ENCODE results near the gene ZNF428.
"Not testable (repeated sequence)": the region's sequence is repeated elsewhere in the genome, so short reads cannot be mapped to it uniquely, and the experiment has no call there.

The ZNF428 gene

GRCh38 chr19:43640424-43640757 lies 21.0 kb upstream of the ZNF428 start:
- no peak for DNase-seq (ENCODE audit: extremely low spot score)
- ChIA-PET POLR2A (no interaction called here), CTCF (no interaction called here)
- TF ChIP-seq CTBP1 (IDR thresholded peaks at IDR 0.05; ENCODE audit: borderline replicate concordance) (no peak), NFRKB (IDR thresholded peaks at IDR 0.05) (no peak), FOXM1 (IDR thresholded peaks at IDR 0.05; ENCODE audit: borderline replicate concordance) (no peak), PKNOX1 (IDR thresholded peaks at IDR 0.05) (no peak), FOXK2 (IDR thresholded peaks at IDR 0.05) (no peak), L3MBTL2 (conservative IDR thresholded peaks at IDR 0.05) (no peak), HDGF (IDR thresholded peaks at IDR 0.05; ENCODE audit: borderline replicate concordance) (no peak), ZNF384 (IDR thresholded peaks at IDR 0.05) (no peak), FOXA1 (IDR thresholded peaks at IDR 0.05) (no peak), BHLHE40 (IDR thresholded peaks at IDR 0.05; ENCODE audit: borderline replicate concordance) (no peak), LEF1 (IDR thresholded peaks at IDR 0.05; ENCODE audit: borderline replicate concordance) (no peak), SUZ12 (IDR thresholded peaks at IDR 0.05) (no peak), SP1 (IDR thresholded peaks at IDR 0.05) (no peak), ARNT (IDR thresholded peaks at IDR 0.05) (no peak), ELF4 (IDR thresholded peaks at IDR 0.05) (no peak), TARDBP (IDR thresholded peaks at IDR 0.05) (no peak)

- ChIA-PET POLR2A (no interaction called here), CTCF (no interaction called here)
- peak; percentile 72 for DNase-seq (ENCODE audit: extremely low spot score)
- TF ChIP-seq FOXA1 (IDR thresholded peaks at IDR 0.05) (no peak), ARNT (IDR thresholded peaks at IDR 0.05) (no peak), PKNOX1 (IDR thresholded peaks at IDR 0.05) (no peak), L3MBTL2 (conservative IDR thresholded peaks at IDR 0.05) (peak; percentile 97)
These were observed 20.3 kb upstream of the ZNF428 start, which contains the start of gene CADM4 for GRCh38 chr19:43639519-43640423. Gene CADM4 (minus strand): TSS chr19:43639850. CDS start chr19:43639790, 60 bp downstream.

- TF ChIP-seq SP1 (IDR thresholded peaks at IDR 0.05) (no peak), NFRKB (IDR thresholded peaks at IDR 0.05) (no peak), FOXM1 (IDR thresholded peaks at IDR 0.05; ENCODE audit: borderline replicate concordance) (no peak), TARDBP (IDR thresholded peaks at IDR 0.05) (no peak), HDGF (IDR thresholded peaks at IDR 0.05; ENCODE audit: borderline replicate concordance) (no peak), BHLHE40 (IDR thresholded peaks at IDR 0.05; ENCODE audit: borderline replicate concordance) (no peak), FOXA1 (IDR thresholded peaks at IDR 0.05) (no peak), ELF4 (IDR thresholded peaks at IDR 0.05) (no peak), SUZ12 (IDR thresholded peaks at IDR 0.05) (no peak)
- ChIA-PET POLR2A (no interaction called here), CTCF (no interaction called here)
- no peak for DNase-seq (ENCODE audit: extremely low spot score)
These were observed 19.6 kb upstream of the ZNF428 start for GRCh38 chr19:43638995-43639518.

DNA sequence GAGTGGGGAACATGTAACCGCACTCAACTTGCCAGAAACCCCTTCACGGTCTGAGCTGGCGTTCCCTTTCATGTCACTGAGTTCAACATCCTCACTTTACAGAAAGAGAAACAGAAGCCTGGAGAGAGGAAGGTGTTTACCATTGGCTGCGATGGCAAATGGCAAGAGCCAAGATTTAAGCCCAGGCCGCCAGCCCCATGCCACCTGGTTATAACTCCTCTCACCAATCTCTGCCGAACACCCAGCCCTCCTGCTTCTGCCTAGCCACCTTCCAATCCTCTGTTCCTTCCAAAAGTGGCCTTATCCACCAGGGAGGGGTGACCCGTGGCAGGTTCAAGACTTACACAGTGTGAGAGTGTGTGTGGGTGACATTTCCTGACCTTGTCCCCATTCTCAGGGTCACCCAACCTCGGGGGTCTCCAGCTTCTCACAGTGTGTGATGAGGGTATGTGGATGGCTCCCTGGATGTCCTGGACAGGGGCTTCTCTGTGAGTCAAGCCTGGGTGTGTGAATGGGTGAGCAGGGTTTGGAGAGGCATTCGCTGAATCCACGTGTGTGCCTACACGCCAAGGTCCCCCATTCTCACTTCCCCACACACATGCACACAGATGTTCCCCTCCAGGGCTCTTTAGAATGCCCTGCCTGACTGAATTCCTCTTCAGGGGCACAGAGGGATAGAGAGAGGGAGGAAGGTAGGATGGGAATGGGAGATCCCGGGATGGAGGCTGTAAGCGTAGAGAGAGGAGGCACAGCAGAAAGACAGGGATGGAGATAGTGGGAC lies 19.0 kb upstream of the ZNF428 start:
- TF ChIP-seq BHLHE40 (IDR thresholded peaks at IDR 0.05; ENCODE audit: borderline replicate concordance) (no peak), FOXK2 (IDR thresholded peaks at IDR 0.05) (no peak), ELF4 (IDR thresholded peaks at IDR 0.05) (no peak), ARNT (IDR thresholded peaks at IDR 0.05) (no peak), SP1 (IDR thresholded peaks at IDR 0.05) (no peak), CTBP1 (IDR thresholded peaks at IDR 0.05; ENCODE audit: borderline replicate concordance) (no peak), FOXM1 (IDR thresholded peaks at IDR 0.05; ENCODE audit: borderline replicate concordance) (no peak), NFRKB (IDR thresholded peaks at IDR 0.05) (no peak), PKNOX1 (IDR thresholded peaks at IDR 0.05) (no peak), L3MBTL2 (conservative IDR thresholded peaks at IDR 0.05) (no peak), TARDBP (IDR thresholded peaks at IDR 0.05) (no peak), SUZ12 (IDR thresholded peaks at IDR 0.05) (no peak), ZNF384 (IDR thresholded peaks at IDR 0.05) (no peak), FOXA1 (IDR thresholded peaks at IDR 0.05) (no peak), LEF1 (IDR thresholded peaks at IDR 0.05; ENCODE audit: borderline replicate concordance) (no peak), HDGF (IDR thresholded peaks at IDR 0.05; ENCODE audit: borderline replicate concordance) (no peak)
- CTCF ChIA-PET: no interaction called here
- no peak for DNase-seq (ENCODE audit: extremely low spot score)
- POLR2A ChIA-PET: no interaction called here

DNA sequence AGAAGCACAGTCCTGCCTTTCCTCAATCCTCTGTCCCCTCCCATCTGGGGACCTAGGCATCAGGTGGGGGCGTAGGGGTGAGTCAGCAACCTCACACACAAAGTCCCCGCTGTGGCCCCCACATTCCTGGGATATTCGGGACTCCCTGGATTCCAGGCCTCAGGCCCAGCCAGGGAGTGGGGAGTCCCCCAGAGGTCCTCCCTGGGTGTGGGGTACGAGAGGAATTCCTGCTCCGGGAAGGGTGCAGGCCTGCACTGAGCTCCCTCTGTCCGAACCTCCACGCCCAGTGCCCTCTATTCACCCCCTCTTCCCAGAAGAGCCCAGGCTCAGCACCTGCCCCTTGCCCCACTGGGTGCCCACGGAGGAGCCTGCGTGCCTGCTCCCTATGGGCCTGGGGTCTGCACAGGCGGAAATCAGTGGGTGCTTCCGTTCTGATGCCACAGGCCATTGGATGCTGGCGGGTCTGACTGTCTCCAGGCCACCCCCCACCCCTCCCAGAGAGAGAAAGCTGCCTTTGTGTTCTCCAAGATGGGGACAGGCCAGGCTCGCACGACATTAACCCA lies 16.8 kb upstream of the ZNF428 start:
- CTCF ChIA-PET: no interaction called here
- no peak for DNase-seq (ENCODE audit: extremely low spot score)
- POLR2A ChIA-PET: no interaction called here
- TF ChIP-seq HDGF (IDR thresholded peaks at IDR 0.05; ENCODE audit: borderline replicate concordance) (no peak), L3MBTL2 (conservative IDR thresholded peaks at IDR 0.05) (no peak), FOXA1 (IDR thresholded peaks at IDR 0.05) (no peak), BHLHE40 (IDR thresholded peaks at IDR 0.05; ENCODE audit: borderline replicate concordance) (no peak), SP1 (IDR thresholded peaks at IDR 0.05) (no peak), ARNT (IDR thresholded peaks at IDR 0.05) (no peak), FOXM1 (IDR thresholded peaks at IDR 0.05; ENCODE audit: borderline replicate concordance) (no peak), ZNF384 (IDR thresholded peaks at IDR 0.05) (no peak), SUZ12 (IDR thresholded peaks at IDR 0.05) (no peak), CTBP1 (IDR thresholded peaks at IDR 0.05; ENCODE audit: borderline replicate concordance) (no peak), LEF1 (IDR thresholded peaks at IDR 0.05; ENCODE audit: borderline replicate concordance) (no peak), NFRKB (IDR thresholded peaks at IDR 0.05) (no peak), TARDBP (IDR thresholded peaks at IDR 0.05) (no peak), FOXK2 (IDR thresholded peaks at IDR 0.05) (no peak), ELF4 (IDR thresholded peaks at IDR 0.05) (no peak), PKNOX1 (IDR thresholded peaks at IDR 0.05) (no peak)

DNA sequence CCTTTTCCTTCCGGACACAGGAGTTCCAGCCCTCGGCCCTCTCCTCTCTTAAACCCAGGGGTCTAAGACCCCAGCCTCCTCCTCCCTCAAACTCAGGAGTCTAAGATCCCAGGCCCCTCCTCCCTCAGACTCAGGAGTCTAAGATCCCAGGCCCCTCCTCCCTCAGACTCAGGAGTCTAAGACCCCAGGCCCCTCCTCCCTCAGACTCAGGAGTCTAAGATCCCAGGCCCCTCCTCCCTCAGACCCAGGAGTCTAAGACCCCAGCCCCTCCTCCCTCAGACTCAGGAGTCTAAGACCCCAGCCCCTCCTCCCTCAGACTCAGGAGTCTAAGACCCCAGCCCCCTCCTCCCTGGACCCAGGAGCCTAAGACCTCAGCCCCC lies 16.1 kb upstream of the ZNF428 start:
- CTCF ChIA-PET; DNase-seq (ENCODE audit: extremely low spot score); POLR2A ChIA-PET: not testable (repeated sequence)
